HG03457 (cell line): ENCODE results near the gene DAND5.

Experiments used
- ATAC-seq: cut with Tn5 transposase; IDR thresholded peaks from one replicate; pipeline ENCODE4 v1.9.1; 2021; ENCODE audit warnings: moderate number of reproducible peaks; ENCODE audit not compliant: unreplicated experiment

DAND5 gene, protein sequence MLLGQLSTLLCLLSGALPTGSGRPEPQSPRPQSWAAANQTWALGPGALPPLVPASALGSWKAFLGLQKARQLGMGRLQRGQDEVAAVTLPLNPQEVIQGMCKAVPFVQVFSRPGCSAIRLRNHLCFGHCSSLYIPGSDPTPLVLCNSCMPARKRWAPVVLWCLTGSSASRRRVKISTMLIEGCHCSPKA

DNA sequence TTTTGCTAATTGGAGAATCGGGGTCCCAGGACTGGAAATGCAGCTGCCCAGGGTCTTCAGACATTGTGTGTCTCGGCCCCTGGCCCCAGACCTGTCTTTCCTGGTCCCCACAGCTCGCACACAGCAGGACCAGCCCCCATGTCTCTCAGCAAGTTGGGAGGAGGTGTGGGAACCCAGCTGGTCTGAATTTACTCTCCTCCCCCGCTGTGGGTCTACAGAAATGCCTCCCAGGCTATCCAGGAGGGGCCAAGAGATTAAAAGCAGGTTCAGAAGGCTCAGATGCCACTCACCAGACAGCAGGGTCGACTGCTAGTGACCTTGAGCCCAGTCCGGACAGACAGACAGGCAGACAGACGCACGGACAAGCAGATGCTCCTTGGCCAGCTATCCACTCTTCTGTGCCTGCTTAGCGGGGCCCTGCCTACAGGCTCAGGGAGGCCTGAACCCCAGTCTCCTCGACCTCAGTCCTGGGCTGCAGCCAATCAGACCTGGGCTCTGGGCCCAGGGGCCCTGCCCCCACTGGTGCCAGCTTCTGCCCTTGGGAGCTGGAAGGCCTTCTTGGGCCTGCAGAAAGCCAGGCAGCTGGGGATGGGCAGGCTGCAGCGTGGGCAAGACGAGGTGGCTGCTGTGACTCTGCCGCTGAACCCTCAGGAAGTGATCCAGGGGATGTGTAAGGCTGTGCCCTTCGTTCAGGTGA lies at the start of gene DAND5:
TSS of gene DAND5 (plus strand) at position 285 of the 697 bp plus-strand sequence. CDS start at position 370, 85 bp downstream.
- ATAC-seq, result no peak

DNA sequence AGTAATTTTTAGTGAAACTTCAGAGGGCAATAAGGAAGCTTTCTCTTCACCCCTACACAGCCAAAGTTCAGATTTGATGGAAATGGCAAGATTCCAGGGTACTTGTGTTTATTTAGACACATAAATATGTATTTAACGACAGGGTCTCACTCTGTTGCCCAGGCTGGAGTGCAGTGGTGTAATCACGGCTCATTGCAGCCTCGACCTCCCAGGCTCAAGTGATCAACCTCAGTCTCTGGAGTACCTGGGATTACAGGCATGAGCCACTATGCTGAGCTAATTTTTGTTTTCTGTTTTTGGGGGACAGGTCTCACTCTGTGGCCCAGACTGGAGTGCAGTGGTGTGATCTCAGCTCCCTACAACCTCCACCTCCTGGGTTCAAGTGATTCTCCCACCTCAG lies 48.3 kb upstream of the DAND5 start:
- ATAC-seq, result no peak

DNA sequence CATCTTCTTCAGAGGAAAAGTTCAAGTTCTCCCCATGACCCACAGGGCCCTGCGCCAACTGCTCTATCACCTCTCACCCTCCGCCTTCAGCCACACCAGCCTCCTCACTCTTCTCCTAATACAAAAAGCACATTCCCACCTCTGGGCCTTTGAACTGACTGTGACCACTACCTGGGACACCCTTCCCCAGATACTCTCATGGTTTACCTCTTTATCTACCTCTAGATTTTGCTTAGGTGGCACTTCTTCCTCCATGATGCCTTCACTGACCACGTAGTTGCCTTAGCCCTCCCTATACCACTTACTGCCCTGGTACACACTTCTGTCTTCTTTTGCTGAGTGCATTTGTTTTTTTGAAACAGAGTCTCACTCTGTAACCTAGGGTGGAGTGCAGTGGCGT lies 46.4 kb upstream of the DAND5 start:
- ATAC-seq, result no peak

DNA sequence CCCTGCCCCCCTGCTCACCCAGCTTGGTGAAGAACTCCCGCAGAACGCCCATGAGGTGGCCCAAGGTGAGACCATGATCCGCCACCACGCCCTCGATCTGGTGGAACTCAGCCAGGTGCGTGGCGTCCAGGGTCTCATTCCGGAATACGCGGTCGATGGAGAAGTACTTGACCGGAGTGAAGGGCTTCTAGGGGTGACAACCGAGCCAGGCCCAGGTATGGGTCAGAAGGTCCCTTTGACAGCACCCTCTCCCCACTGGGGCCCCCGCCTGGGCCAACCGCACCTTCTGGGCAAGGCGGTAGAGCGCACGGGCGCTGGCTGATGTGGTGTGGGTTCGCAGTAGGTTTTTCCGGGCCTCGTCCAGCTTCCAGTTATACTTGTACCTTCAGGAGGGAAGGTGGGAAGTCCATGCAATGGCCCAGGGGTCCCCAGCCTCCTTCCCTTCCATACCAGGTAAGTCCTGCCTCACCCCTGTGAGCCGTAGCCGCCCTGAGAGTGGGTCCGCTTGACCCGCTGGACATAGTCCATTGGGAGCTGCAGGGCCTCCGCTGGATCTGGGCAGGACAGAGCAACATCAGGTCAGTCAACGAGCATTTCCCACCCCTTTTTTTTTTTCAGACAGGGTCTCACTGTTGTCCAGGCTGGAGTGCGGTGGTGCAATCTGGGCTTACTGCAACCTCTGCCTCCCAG lies 44.6 kb upstream of the DAND5 start:
- no peak for ATAC-seq

DNA sequence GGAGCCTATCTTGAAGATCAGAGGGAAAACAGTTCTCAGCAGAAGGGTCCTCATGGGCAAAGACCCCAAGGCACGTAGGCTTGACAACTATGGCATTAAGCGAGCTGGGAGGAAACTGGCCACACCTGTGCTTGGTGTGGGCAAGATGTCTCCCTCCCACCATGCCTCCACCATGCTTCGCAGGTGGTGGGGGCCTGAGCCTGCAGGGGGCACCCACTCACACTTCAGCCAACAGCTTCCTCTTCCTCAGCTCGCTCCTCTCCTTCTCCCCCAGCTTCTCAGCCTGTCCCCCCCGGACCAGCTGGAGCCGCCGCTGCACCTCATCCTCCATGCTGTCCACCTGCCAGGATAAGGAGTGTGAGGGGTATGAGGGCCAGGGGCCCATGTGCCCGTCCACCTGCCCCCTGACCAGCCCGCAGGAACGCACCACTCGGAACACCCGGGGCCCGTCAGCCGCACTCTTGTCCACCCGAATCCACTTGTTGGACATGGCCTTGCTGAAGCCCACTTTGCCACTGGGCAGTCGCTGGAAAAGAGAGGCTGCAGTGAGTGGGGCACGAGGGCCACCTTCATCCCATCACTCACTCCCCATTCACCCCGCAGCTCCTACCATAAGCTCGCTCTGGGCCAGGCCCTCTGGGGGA lies 39.3 kb upstream of the DAND5 start:
- ATAC-seq, result no peak

DNA sequence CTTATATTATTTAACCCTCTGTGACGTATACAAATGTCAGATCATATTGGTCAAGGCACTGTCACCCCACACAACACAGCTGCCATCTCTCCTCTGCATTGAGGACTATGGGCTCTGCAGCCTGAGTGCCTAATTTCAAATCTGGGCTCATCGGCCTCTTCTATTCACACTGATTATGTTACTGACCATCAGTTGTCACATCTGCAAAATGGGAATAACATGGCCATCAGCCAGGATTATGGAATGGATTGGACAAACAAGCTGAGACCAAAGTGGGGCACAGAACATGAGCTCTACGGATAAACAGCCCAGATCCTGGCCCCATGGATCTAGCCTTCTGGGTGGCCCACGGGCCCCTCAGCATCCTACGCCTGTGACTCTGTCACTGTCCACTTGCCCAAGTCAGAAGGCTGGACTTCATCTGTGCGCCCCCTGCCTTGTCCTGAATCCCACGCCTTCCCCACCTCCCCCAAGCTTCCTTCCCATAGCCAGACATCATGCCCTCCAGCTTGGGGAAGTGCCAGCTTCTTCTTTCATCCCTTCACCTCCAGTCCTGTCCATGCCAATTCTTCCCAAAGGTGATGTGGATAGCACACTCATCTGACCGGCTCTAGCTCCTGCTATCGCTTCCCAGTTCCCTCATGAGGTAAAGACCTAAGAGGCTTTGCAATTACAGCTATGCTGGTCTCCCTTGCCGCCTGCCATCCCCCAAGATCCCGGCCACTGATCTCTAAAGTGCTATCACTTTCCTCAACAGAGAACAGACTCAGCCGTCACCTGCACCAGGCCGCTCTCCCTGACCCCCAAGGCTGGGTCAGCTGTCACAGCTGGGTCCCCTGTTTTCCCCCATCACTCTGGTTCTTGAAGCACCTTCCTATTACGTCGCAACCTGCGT lies 36.7 kb upstream of the DAND5 start:
- no peak for ATAC-seq

DNA sequence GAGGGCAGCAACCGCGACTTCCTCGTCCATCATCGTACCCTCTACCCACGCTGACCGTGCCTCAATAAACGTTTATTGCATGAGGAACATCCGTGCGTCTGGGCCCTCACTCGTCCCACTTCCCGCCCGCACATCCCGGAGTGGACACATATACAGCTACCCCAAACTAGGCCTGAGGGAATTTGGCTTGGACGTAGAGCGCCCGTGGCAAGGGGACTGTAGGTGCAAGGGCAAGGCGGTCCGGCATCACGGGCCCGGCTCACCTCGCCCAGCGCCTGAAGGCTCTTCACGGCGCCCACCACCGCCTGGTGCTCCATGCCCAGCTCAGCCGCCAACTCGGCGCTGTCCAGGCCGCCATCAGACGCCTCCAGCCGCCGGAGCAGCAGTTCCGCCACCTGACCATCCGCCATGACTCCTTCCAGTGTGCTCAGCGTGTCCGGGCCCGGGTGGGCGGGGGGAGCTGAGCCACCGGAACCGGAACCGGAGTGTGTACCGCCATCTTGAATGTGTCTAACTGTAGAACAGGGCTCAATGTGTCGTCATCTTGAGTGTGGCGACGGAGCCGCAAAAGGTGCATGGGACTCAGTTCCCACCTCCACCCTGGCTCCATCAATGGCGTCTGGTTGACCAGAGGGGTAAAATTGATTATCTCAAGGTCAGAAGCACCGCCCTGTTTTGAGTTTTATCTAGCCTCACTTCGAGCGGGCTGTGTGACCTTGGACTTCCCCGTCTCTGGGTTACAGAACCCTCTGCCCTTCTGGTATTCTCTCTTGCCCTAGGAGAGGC lies 35.9 kb upstream of the DAND5 start, which contains the start of gene FARSA:
TSS of gene FARSA (minus strand) at position 425 of the 786 bp plus-strand sequence. CDS start at position 410, 15 bp downstream.
- ATAC-seq, result no peak

DNA sequence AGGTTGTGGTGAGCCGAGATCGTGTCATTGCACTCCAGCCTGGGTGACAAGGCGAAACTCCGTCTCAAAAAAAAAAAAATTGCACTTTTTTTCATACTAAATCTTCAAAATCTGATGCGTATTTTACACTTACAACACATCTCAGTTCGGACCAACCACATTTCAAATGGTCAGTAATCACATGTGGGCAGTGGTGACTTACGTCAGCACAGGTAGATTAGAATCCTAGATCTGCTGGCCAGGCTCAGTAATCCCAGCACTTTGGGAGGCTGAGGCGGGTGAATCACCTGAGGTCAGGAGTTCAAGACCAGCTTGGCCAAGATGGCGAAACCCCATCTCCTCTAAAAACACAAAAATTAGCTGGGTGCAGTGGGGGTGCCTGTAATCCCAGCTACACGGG lies 34.3 kb upstream of the DAND5 start:
- no peak for ATAC-seq

DNA sequence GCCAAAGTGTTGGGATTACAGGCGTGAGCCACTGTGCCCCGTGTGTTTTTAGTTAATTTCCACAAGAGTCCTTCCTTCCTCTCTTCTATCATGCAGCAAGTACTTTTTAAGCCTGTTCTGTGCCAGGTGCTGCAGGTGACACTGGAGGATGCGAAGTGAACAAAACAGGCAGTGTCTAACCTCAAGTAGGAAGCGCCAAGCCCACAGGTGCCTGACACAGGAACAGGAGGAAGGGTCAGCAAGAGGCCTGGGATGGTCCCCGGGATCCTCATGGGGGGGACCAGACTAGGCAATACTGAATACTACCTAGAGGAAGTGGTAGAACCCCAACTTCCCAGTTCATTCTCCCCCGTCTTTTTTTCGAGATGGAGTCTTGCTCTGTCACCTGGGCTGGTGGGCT lies 32.8 kb upstream of the DAND5 start:
- no peak for ATAC-seq

DNA sequence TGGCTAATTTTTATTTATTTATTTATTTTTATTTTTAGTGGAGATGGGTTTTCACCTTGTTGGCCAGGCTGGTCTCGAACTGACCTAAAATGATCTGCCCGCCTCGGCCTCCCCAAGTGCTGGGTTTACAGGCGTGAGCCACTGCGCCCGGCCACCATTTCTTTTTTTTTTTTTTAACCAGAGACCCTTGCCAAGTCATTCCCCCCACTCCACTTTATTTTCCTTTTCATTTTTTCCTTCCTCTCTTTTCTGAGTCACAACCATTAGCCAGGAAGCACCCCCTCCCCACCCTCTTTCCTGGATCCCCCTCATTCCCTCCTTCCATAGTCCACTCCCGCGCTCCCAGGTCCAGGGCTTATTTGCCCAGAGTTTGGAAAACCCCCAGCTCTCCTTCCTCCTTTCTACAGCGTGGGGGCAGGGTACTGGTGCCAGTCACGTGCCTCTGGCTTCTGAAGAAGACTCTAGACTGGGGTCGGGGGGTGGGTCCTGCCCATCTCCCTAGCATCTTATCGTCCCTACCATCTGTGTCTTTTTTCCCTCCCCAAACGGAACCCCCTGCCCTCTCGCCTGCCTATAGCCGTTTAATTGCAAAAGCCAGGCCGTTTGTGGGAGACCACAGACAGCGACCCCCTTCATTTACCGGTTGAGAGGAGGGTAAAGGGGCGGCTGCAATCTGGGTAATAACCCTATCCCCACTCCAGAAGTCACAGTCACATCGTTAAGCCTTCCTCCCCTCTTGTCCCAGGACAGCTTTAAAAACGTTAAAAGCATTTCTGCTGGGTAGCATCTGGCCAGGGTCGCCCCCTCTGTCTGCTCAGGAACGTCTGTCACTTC lies 32.1 kb upstream of the DAND5 start:
- no peak for ATAC-seq

DNA sequence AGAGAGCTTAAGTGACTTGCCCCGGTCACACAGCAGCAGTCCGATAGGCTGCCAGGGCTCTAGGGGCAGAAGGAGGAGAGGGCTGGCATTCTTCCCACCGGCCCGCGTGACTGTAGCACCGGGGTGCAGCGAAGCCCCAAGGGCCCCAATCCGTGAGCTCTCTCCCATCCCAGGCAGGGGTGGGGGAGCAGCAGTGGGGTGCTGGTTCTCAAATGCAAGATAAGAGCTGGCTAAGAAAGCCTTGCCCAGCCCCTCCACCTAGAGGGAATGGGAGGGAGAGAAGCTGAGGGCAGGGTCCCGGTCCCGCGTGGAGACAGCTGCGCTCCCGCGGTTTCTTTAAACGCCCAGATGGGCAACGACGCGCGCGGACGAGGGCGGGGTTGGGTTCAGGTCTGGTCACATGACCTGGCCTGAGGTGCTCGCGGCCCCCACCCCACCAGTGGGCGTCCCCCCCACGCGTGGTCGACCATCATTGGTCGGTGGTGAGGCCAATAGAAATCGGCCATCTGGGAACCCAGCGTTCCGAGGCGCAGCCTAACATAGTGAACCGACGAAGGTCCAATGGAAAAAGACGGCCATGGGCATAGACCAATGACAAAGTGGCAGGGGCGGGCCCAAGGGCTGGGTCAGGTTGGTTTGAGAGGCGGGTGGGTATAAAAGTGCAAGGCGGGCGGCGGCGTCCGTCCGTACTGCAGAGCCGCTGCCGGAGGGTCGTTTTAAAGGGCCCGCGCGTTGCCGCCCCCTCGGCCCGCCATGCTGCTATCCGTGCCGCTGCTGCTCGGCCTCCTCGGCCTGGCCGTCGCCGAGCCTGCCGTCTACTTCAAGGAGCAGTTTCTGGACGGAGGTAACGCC lies 31.2 kb upstream of the DAND5 start, which contains the start of gene CALR:
TSS of gene CALR (plus strand) at position 683 of the 852 bp plus-strand sequence. CDS start at position 754, 71 bp downstream.
- peak; percentile 72 for ATAC-seq

DNA sequence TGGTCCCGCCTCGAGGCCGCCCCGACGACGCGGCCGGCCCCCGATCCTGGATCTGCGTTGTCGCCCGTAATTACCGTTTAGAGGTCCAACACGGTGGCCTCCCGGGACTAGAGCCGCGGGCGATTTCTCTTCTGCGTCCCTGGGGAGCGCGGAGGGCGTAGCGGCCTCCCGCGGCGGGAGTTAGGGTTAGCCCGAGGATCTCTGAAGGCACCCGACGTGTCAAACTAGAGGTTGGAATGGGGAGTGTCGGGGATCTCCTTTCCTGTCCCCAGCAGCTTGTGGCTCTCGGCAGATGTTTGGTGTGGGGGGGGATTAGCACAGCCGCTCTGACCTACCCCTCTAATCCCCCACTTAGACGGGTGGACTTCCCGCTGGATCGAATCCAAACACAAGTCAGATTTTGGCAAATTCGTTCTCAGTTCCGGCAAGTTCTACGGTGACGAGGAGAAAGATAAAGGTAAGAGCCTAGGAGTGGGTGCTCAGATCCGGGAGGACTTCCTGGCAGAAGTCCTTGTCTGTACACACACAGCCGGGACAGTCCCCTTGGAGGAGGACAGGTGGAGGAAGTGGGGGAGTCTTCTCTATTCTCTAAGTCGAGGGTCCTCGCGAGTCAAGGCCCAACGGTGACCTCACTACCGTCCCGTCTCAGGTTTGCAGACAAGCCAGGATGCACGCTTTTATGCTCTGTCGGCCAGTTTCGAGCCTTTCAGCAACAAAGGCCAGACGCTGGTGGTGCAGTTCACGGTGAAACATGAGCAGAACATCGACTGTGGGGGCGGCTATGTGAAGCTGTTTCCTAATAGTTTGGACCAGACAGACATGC lies 30.4 kb upstream of the DAND5 start:
- peak; percentile 2 for ATAC-seq

DNA sequence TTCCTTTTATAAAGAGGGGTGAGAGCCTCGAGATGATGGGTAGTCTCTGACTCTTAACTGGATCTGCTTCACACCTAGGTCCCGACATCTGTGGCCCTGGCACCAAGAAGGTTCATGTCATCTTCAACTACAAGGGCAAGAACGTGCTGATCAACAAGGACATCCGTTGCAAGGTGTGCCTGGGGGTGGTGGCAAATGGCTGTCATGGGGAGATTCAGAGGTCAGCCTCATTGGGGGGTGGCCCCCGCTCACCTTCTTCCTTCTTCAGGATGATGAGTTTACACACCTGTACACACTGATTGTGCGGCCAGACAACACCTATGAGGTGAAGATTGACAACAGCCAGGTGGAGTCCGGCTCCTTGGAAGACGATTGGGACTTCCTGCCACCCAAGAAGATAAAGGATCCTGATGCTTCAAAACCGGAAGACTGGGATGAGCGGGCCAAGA lies 29.4 kb upstream of the DAND5 start:
- no peak for ATAC-seq

DNA sequence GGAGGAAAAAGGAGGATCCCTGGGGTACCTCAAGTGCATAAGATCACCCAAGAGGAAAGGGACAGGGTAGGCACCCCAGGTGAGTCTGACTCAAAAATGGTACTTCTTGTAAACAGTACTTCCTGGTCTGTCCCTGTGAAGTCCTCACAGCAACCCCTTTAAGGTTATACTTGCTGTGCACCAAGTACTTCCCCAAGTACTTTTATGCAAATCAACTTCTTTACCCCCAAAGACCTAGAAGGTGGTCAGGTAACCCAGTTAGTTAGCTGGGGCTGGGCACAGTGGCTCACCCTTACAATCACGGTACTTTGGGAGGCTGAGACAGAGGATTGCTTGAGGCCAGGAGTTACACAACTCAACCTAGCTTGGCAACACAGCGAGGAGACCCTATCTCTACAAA lies 28.5 kb upstream of the DAND5 start:
- ATAC-seq, result no peak

DNA sequence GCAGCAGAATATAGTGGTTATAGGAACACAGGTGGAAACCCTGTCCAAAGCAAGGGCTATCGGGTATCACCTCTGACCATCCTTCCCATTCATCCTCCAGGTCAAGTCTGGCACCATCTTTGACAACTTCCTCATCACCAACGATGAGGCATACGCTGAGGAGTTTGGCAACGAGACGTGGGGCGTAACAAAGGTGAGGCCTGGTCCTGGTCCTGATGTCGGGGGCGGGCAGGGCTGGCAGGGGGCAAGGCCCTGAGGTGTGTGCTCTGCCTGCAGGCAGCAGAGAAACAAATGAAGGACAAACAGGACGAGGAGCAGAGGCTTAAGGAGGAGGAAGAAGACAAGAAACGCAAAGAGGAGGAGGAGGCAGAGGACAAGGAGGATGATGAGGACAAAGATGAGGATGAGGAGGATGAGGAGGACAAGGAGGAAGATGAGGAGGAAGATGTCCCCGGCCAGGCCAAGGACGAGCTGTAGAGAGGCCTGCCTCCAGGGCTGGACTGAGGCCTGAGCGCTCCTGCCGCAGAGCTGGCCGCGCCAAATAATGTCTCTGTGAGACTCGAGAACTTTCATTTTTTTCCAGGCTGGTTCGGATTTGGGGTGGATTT lies 25.8 kb upstream of the DAND5 start:
- no peak for ATAC-seq

DNA sequence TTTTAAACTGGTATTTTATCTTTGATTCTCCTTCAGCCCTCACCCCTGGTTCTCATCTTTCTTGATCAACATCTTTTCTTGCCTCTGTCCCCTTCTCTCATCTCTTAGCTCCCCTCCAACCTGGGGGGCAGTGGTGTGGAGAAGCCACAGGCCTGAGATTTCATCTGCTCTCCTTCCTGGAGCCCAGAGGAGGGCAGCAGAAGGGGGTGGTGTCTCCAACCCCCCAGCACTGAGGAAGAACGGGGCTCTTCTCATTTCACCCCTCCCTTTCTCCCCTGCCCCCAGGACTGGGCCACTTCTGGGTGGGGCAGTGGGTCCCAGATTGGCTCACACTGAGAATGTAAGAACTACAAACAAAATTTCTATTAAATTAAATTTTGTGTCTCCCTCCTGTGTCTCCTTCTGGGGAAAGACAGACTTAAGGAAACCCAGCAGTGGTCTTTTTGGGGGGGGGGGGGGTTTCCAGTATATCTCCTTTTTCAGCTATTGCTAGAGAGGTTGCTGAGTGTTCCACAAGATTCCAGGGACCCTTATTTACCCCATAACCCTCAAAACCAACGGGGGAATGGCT lies 25.2 kb upstream of the DAND5 start:
- no peak for ATAC-seq
